Lower leg skin (tissue), 3 donors: ENCODE results near the gene LY6G5C.

ENCODE experiments used
- POLR2A ChIP-seq, 2 donors: fragments of 450-650 bp; IDR thresholded peaks; one replicate each; pipeline ENCODE4 v1.6.1; 2016 to 2017; ENCODE audit warnings: antibody characterized with exemption in 2 of 2, mild to moderate bottlenecking in 1 of 2, moderate library complexity in 1 of 2
- TF ChIP-seq, protein P1 (sequence below), 3 donors: fragments of 450-650 bp; IDR thresholded peaks; one replicate each; pipeline ENCODE4 v1.5.1; 2016; ENCODE audit warnings: antibody characterized with exemption in 3 of 3, mild to moderate bottlenecking in 3 of 3, moderate library complexity in 2 of 3

DNA sequence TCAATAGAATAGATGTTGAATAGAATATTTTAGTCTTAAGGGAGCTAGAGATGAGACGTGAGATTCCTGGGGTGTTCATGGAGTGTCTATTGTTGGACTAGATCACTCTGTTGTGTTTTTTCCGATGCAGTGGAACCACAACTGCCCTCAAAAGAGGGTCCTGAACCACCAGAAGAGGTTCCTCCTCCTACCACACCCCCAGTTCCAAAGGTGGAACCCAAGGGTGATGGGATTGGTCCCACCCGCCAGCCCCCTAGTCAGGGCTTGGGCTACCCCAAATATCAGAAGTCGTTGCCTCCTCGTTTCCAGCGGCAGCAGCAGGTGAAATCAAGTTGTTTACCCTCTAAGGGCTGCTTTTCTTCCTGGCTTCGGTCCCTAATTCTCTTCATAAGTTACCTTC, 51.9 kb downstream of the LY6G5C start:
- TF ChIP-seq, protein P1, sequence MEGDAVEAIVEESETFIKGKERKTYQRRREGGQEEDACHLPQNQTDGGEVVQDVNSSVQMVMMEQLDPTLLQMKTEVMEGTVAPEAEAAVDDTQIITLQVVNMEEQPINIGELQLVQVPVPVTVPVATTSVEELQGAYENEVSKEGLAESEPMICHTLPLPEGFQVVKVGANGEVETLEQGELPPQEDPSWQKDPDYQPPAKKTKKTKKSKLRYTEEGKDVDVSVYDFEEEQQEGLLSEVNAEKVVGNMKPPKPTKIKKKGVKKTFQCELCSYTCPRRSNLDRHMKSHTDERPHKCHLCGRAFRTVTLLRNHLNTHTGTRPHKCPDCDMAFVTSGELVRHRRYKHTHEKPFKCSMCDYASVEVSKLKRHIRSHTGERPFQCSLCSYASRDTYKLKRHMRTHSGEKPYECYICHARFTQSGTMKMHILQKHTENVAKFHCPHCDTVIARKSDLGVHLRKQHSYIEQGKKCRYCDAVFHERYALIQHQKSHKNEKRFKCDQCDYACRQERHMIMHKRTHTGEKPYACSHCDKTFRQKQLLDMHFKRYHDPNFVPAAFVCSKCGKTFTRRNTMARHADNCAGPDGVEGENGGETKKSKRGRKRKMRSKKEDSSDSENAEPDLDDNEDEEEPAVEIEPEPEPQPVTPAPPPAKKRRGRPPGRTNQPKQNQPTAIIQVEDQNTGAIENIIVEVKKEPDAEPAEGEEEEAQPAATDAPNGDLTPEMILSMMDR (IDR thresholded peaks at IDR 0.05): no peak
- TF ChIP-seq POLR2A (IDR thresholded peaks at IDR 0.05): no peak
